ENCODE measurements around the gene VAMP5. TPM values are rescaled to one million over a fixed set of nuclear protein-coding genes. Genes with fewer than 3 reads are reported as not detected.

VAMP5 gene
- total and polyA plus RNA-seq, 2 of the 8 experiments (the other 6 are each of a cell fraction or from before 2014, with no cell fraction given) = 4.7 to 14.2 TPM

- TF ChIP-seq HDAC2 (IDR thresholded peaks at IDR 0.05; ENCODE audit: borderline replicate concordance in 1 of 2, low read depth in 2 of 2, low read length in 2 of 2) = peak in 1 of 2 experiments; percentile 18; a peak in 1 of 4 replicates
- peak; percentile 99 for TF ChIP-seq POLR2A (IDR thresholded peaks at IDR 0.05; ENCODE audit: control extremely low read depth in 1 of 2, low read depth in 2 of 2, low read length in 2 of 2)
- no peak for TF ChIP-seq KDM1A (IDR thresholded peaks at IDR 0.05; ENCODE audit: borderline replicate concordance, low read length)
These were observed 45.5 kb upstream of the VAMP5 start, which contains the start of gene MAT2A (continued) for GRCh38 chr2:85538507-85539360.

Data from H1 (cell line).